ENCODE measurements around the gene IMP3.

IMP3 gene

GRCh38 chr15:75644376-75644775 is 4.4 kb upstream of the IMP3 start:
- no peak overlapping the region for H3K27ac ChIP-seq (ENCODE audit: low read length)
- no peak overlapping the region for H3K4me2 ChIP-seq (ENCODE audit: insufficient read depth, low read length)
- H3K9me3 ChIP-seq (ENCODE audit: insufficient read depth, low read length, severe bottlenecking): no peaks in the 10 kb centered on the region
- TF ChIP-seq CTCF (IDR thresholded peaks at IDR 0.05; ENCODE audit: borderline replicate concordance, extremely low read depth, low read length, poor library complexity, severe bottlenecking) (no peak), EZH2 (IDR thresholded peaks at IDR 0.05; ENCODE audit: borderline replicate concordance, low read depth, low read length, severe bottlenecking) (no peak)
- DNase-seq (no peak), ATAC-seq (ENCODE audit: insufficient read depth, low read depth) (no peak)
- H2AFZ ChIP-seq (ENCODE audit: low read depth, low read length): no peak overlapping the region
- 0 out of 2 replicates have a peak, but pooled peaks cover 2% of the 10 kb centered on the region for H4K20me1 ChIP-seq (ENCODE audit: insufficient read depth, low read length)
- H3K79me2 ChIP-seq (ENCODE audit: insufficient read depth, low read length): peaks cover 6% of the 10 kb centered on the region
- peaks cover 11% of the 10 kb centered on the region for H3K27me3 ChIP-seq (ENCODE audit: insufficient read depth, low read length, poor library complexity)
- H3K36me3 ChIP-seq (ENCODE audit: insufficient read depth, low read length): no peaks in the 10 kb centered on the region; the same call in 1 of the 2 replicates
- H3K9ac ChIP-seq (ENCODE audit: low read depth, low read length): no peak overlapping the region
- no peak overlapping the region for H3K4me3 ChIP-seq (ENCODE audit: low read depth in 1 of 2, low read length in 2 of 2)
- H3K4me1 ChIP-seq (ENCODE audit: insufficient read depth, low read length): peaks cover 27% of the 10 kb centered on the region

GRCh38 chr15:75641603-75642002 is 1.6 kb upstream of the IMP3 start:
- Histone ChIP-seq H4K20me1 (ENCODE audit: insufficient read depth, low read length) (peaks cover 26% of the 10 kb centered on the region), H3K9me3 (ENCODE audit: insufficient read depth, low read length, severe bottlenecking) (no peaks in the 10 kb centered on the region), H3K79me2 (ENCODE audit: insufficient read depth, low read length) (peaks cover 30% of the 10 kb centered on the region), H3K4me2 (ENCODE audit: insufficient read depth, low read length) (no peak overlapping the region), H3K4me1 (ENCODE audit: insufficient read depth, low read length) (peaks cover 39% of the 10 kb centered on the region), H2AFZ (ENCODE audit: low read depth, low read length) (no peak overlapping the region), H3K36me3 (ENCODE audit: insufficient read depth, low read length) (peaks cover 8% of the 10 kb centered on the region), H3K4me3 (ENCODE audit: low read depth in 1 of 2, low read length in 2 of 2) (no peak overlapping the region), H3K27me3 (ENCODE audit: insufficient read depth, low read length, poor library complexity) (peaks cover 6% of the 10 kb centered on the region), H3K27ac (ENCODE audit: low read length) (no peak overlapping the region), H3K9ac (ENCODE audit: low read depth, low read length) (no peak overlapping the region)
- DNase-seq (no peak), ATAC-seq (ENCODE audit: insufficient read depth, low read depth) (no peak)
- TF ChIP-seq CTCF (IDR thresholded peaks at IDR 0.05; ENCODE audit: borderline replicate concordance, extremely low read depth, low read length, poor library complexity, severe bottlenecking) (no peak), EZH2 (IDR thresholded peaks at IDR 0.05; ENCODE audit: borderline replicate concordance, low read depth, low read length, severe bottlenecking) (no peak)

- H3K27me3 ChIP-seq (ENCODE audit: insufficient read depth, low read length, poor library complexity): peaks cover 2% of the 10 kb centered on the region
Observed at GRCh38 chr15:75641179-75641503, 1.1 kb upstream of the IMP3 start.

More at GRCh38 chr15:75641179-75641503, 1.1 kb upstream of the IMP3 start:
- H3K4me1 ChIP-seq (ENCODE audit: insufficient read depth, low read length): peaks cover 35% of the 10 kb centered on the region
- no peaks in the 10 kb centered on the region for H3K9me3 ChIP-seq (ENCODE audit: insufficient read depth, low read length, severe bottlenecking)
- peak overlapping the region; percentile 52 to 86; a peak in 3 of 4 replicates for H3K4me3 ChIP-seq (ENCODE audit: low read depth in 1 of 2, low read length in 2 of 2)
- peaks cover 8% of the 10 kb centered on the region for H3K36me3 ChIP-seq (ENCODE audit: insufficient read depth, low read length)
- H3K4me2 ChIP-seq (ENCODE audit: insufficient read depth, low read length): peak overlapping the region; percentile 80
- TF ChIP-seq CTCF (IDR thresholded peaks at IDR 0.05; ENCODE audit: borderline replicate concordance, extremely low read depth, low read length, poor library complexity, severe bottlenecking) (no peak), EZH2 (IDR thresholded peaks at IDR 0.05; ENCODE audit: borderline replicate concordance, low read depth, low read length, severe bottlenecking) (no peak)
- peak overlapping the region; percentile 46 for H3K27ac ChIP-seq (ENCODE audit: low read length)
- ATAC-seq (ENCODE audit: insufficient read depth, low read depth) (no peak), DNase-seq (no peak)
- peak overlapping the region; percentile 73; the same call in 1 of the 2 replicates for H3K9ac ChIP-seq (ENCODE audit: low read depth, low read length)
- peaks cover 26% of the 10 kb centered on the region for H4K20me1 ChIP-seq (ENCODE audit: insufficient read depth, low read length)
- H3K79me2 ChIP-seq (ENCODE audit: insufficient read depth, low read length): peaks cover 30% of the 10 kb centered on the region
- peak overlapping the region; percentile 86 for H2AFZ ChIP-seq (ENCODE audit: low read depth, low read length)
